Measurements from ENCODE around the gene SHOX.
"Not testable (repeated sequence)": the region's sequence is repeated elsewhere in the genome, so short reads cannot be mapped to it uniquely, and the experiment has no call there.

SHOX gene

GRCh38 chrX:644304-645281 is 14.0 kb downstream of the SHOX start:
- H3K4me3 ChIP-seq (ENCODE audit: control insufficient read depth, low read depth, low read length) = no peak overlapping the region
- no peak for TF ChIP-seq CTCF (conservative IDR thresholded peaks at IDR 0.05; ENCODE audit: control insufficient read depth, insufficient read depth, low read depth, low read length)
- DNase-seq (ENCODE audit: low read depth) = no peak

GRCh38 chrX:646228-646495 is 15.6 kb downstream of the SHOX start:
- TF ChIP-seq CTCF (conservative IDR thresholded peaks at IDR 0.05; ENCODE audit: control insufficient read depth, insufficient read depth, low read depth, low read length) = no peak
- DNase-seq (ENCODE audit: low read depth) = no peak
- H3K4me3 ChIP-seq (ENCODE audit: control insufficient read depth, low read depth, low read length) = no peak overlapping the region

GRCh38 chrX:646796-647195 is 16.2 kb downstream of the SHOX start:
- no peak for DNase-seq (ENCODE audit: low read depth)
- no peak overlapping the region for H3K4me3 ChIP-seq (ENCODE audit: control insufficient read depth, low read depth, low read length)
- TF ChIP-seq CTCF (conservative IDR thresholded peaks at IDR 0.05; ENCODE audit: control insufficient read depth, insufficient read depth, low read depth, low read length) = no peak

- H3K4me3 ChIP-seq (ENCODE audit: control insufficient read depth, low read depth, low read length) = no peak overlapping the region
- no peak for TF ChIP-seq CTCF (conservative IDR thresholded peaks at IDR 0.05; ENCODE audit: control insufficient read depth, insufficient read depth, low read depth, low read length)
- DNase-seq (ENCODE audit: low read depth) = no peak
Observed at GRCh38 chrX:649166-649565, 18.6 kb downstream of the SHOX start.

- no peak for DNase-seq (ENCODE audit: low read depth)
- H3K4me3 ChIP-seq (ENCODE audit: control insufficient read depth, low read depth, low read length) = no peak overlapping the region
- TF ChIP-seq CTCF (conservative IDR thresholded peaks at IDR 0.05; ENCODE audit: control insufficient read depth, insufficient read depth, low read depth, low read length) = no peak
Observed at GRCh38 chrX:650324-650723, 19.7 kb downstream of the SHOX start.

- no peak for TF ChIP-seq CTCF (conservative IDR thresholded peaks at IDR 0.05; ENCODE audit: control insufficient read depth, insufficient read depth, low read depth, low read length)
- no peak overlapping the region for H3K4me3 ChIP-seq (ENCODE audit: control insufficient read depth, low read depth, low read length)
- DNase-seq (ENCODE audit: low read depth) = no peak
Observed at GRCh38 chrX:650811-651210, 20.2 kb downstream of the SHOX start.

GRCh38 chrX:651922-652321 is 21.3 kb downstream of the SHOX start:
- not testable (repeated sequence) for H3K4me3 ChIP-seq (ENCODE audit: control insufficient read depth, low read depth, low read length); DNase-seq (ENCODE audit: low read depth)
